HTERT RPE-1 (cell line): ENCODE data around the gene TMEM240.
"Not testable (repeated sequence)": the region's sequence is repeated elsewhere in the genome, so short reads cannot be mapped to it uniquely, and the experiment has no call there.

Experiments used
- in situ Hi-C: fragments of 300-500 bp; cut with MboI; formaldehyde crosslinking; loops from 4 replicates; pipeline ENCODE4 v1.14.3; 2020; ENCODE audit warnings: low sequenced_read_pairs

The TMEM240 gene

GRCh38 chr1:1505366-1505798 lies 35.0 kb downstream of the TMEM240 start:
- in situ Hi-C loops, result not testable (repeated sequence)

- in situ Hi-C loops, result not testable (repeated sequence)
Observed at GRCh38 chr1:1504777-1505365, 35.6 kb downstream of the TMEM240 start.

- in situ Hi-C loops, result not testable (repeated sequence)
Observed at GRCh38 chr1:1495461-1495975, 44.9 kb downstream of the TMEM240 start.

GRCh38 chr1:1494311-1494710 lies 46.1 kb downstream of the TMEM240 start:
- in situ Hi-C loops, result not testable (repeated sequence)

GRCh38 chr1:1491601-1492000 lies 48.8 kb downstream of the TMEM240 start:
- in situ Hi-C loops, result no loop called here

- in situ Hi-C loops, result no loop called here
Observed at GRCh38 chr1:1490633-1491230, 49.7 kb downstream of the TMEM240 start.

- in situ Hi-C loops, result no loop called here
Observed at GRCh38 chr1:1489861-1490260, 50.6 kb downstream of the TMEM240 start.

GRCh38 chr1:1489231-1489630 lies 51.2 kb downstream of the TMEM240 start:
- in situ Hi-C loops, result no loop called here

GRCh38 chr1:1487701-1488100 lies 52.7 kb downstream of the TMEM240 start:
- in situ Hi-C loops, result no loop called here

GRCh38 chr1:1485755-1486317 lies 54.6 kb downstream of the TMEM240 start:
- in situ Hi-C loops, result not testable (repeated sequence)

GRCh38 chr1:1484976-1485750 lies 55.3 kb downstream of the TMEM240 start:
- in situ Hi-C loops, result not testable (repeated sequence)
